HG02943 (cell line): ENCODE data around the gene CXCL11.
A peak's percentile ranks its signal among the peaks of the same experiment; 100 is the strongest.
"Not testable (repeated sequence)": the region's sequence is repeated elsewhere in the genome, so short reads cannot be mapped to it uniquely, and the experiment has no call there.

Experiments used
- ATAC-seq: cut with Tn5 transposase; IDR thresholded peaks from one replicate; pipeline ENCODE4 v1.9.1; 2021; ENCODE audit warnings: mild to moderate bottlenecking, low read depth, moderate library complexity; ENCODE audit not compliant: unreplicated experiment

CXCL11 gene

GRCh38 chr4:76035799-76036380 lies at the start of gene CXCL11:
TSS of gene CXCL11 (minus strand) at chr4:76036070. CDS start at chr4:76035987, 83 bp downstream.
- ATAC-seq: no peak

- ATAC-seq: no peak
These were observed 48.7 kb upstream of the CXCL11 start for GRCh38 chr4:76084542-76084941.

DNA sequence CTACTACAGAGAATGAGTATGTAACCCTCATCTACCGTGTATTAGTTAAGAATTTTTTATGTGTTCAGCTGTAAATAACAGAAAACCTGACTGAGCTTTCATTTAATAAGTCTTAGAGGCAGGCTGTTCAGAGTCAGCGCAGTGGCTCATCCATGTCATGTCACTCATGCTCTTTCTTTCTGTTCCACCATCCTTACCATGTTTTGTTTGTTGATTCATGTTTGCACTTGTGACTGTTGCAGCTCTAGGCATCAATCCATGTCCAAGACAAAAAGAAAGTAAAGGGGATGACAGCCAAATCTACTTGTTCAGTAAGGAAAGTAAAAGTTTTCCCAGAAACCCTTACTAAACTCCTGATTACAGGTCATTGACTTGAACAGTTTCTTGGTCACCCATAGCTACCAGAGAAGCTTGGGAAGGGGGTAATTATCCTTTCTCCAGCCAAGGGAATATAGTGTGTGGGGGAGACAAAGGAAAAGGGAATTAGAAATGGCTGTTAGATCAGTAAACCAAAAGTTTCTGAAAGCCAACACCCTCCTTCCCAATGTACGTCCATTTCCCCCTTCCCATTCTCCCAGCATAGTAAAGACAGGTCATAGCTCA lies 47.6 kb upstream of the CXCL11 start:
- no peak for ATAC-seq

DNA sequence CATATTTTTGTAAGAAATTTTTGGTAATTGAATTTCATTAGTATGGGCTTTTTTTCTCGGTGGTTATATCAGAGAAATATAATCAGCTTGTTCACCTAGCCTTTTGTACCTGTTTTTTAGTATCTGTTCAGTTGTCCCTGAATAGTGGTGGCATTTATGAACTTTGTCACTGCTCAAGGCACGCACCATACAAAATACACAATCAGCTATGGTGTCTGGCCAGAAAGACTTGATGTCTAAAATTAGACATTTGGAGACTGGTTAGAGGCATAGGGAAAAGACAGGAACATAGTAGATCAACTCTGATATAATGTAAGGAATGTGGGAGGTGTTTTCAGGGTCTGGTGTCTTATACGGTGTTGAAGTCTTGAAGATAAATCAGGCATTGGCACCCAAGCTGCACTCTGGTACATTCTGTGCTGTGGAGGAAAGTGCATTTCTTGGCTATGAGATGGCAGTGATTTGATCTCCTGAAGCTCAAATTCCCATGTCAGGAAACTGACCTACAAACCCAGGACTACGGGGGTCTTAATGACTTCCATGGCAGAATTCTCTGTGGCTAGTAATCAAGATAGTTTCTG lies 42.3 kb upstream of the CXCL11 start:
- ATAC-seq: no peak

DNA sequence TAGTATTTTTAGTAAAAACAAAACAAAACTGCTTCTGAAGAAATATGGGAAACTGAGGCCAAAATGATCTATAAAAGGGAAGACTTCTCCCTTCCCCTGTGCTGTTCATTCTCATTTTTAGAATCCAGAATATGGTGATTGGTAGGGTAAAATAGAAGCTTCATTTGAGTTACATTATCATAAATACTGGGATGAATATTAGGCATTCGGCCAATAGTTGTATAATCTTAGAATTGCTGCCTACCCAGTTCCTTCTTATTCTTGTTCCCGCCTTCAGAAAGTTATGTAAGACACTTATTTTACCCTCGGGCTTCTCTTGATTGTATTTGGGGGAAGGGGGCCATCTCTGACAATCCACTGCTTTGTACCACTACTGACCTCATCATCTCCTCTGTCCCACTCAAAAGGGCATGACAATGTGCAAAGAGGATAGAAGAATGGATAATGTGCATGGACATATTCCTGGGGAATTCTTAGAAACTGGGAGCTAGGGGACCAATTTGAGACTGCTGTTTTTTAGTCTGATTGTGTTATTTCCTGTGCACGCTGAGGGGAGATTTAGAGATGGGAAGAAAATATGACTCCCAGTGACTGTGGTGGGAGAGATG lies 39.2 kb upstream of the CXCL11 start:
- no peak for ATAC-seq

DNA sequence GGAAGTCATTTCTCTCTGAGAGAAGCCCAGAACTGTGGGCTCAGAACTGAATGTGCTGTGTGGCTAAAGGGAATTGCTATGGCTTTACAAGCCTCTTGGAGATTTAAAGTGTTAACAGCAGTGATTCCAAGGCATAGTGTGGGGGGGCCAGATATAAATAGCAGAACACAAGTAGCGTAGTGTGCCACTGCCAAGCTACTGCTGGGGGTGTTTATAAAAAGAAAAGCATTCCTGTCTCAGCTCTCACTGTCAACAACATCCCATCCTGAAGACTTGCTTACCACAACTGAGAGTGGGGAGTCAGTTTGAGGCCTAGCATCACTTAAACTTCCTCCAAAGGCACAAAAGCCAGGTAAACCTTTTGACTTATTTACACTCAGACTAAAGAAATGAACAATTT lies 38.6 kb upstream of the CXCL11 start, which contains the start of gene ART3:
Gene ART3 (plus strand): TSS at position 242 of the 400 bp plus-strand sequence. CDS start 1,181 bp downstream, outside the sequence.
- no peak for ATAC-seq

DNA sequence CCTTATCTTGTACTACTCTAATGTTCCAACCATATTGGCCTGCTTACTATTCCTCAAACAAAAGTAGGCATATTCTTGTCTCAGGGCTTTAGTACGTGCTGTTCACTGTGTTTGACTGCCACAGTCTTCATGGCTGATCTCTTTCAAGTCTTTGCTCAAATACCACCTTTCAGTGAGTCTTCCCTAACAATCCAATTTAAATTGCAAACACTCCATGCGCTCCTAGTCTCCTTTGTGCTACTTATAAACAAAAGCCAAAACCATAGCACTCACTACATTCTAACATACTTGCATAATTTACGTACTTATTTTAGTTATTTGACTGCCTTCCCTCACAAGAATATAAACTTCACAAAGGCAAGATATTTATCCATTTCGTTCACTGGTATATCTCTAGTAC lies 36.9 kb upstream of the CXCL11 start:
- ATAC-seq: no peak

DNA sequence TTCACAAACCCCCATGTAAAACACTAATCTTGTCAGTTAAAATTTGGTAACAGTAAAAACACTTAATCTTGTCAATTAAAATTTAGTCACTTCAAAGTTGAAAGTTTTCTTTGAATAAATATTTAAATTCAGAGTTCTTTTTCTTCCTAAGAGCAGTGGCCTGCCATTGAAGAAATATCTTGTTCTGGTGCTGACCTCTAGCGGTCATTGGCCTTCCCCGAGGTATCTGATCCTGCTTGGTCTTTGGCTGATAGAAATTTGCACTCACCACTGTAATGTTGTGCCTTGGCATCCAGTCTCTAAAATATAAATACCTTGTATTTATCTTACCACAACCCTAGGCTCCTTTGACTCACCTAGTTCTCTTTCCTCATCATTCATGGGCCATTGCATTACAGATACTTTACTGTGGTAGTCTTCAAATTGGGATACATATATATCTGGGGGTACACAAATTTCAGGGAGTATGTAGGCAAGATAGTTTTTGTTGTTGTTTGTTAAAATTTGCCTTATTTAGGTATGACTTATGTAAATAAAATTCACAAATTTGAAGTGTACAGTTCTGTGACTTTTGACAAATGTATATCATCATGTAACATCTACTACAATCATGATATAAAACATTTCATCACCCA lies 31.9 kb upstream of the CXCL11 start:
- ATAC-seq: peak; percentile 71

GRCh38 chr4:76066546-76066945 lies 30.7 kb upstream of the CXCL11 start:
- ATAC-seq: no peak

- ATAC-seq: no peak
These were observed 26.1 kb upstream of the CXCL11 start for GRCh38 chr4:76061982-76062381.

DNA sequence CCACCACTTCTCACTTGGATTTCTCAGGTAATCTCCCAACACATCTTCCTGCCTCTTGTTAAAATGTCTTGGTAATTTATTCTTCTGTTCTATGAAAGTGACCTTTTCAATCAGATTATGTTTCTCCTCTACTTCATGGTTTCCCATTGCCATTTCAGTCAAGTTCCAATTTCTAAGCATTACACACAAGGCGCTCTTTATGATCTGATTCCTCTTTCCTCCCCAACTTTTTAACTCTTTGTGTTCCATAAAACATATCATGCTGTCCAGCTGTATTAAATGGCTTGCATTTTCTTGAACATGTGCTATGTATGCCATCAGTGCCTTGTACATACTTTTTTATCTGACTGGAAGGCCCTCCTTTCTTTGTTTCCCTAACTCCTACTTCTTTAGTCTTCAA lies 25.6 kb upstream of the CXCL11 start:
- ATAC-seq: no peak

GRCh38 chr4:76060506-76060905 lies 24.6 kb upstream of the CXCL11 start:
- no peak for ATAC-seq

GRCh38 chr4:76059750-76060149 lies 23.9 kb upstream of the CXCL11 start:
- ATAC-seq: no peak

DNA sequence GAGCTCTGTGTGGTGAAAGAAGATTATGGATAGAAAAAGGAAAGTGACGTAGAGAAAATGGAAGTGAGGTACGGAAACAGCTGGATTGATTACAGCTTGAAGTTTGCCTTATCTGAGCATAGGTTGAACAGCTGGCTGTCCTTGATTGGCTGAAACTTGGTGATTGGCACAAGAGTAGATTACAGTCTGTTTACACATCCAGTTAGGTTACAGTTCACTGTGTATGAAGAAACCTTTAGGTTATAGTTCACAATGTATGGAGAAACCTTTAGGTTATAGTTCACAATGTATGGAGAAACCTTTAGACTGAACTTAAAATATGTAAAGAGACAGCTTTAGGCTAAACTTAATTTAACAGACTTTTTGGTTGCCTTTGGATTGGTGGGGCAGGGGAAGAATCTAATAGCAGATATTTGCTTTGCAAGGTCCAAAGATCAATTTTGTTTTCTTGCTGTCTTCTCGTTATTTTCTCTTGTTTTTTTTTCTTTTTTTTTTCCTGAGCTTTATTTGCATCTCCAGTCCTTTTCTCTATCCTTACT lies 23.1 kb upstream of the CXCL11 start:
- ATAC-seq: no peak

- ATAC-seq: no peak
These were observed 22.4 kb upstream of the CXCL11 start for GRCh38 chr4:76058302-76058701.

DNA sequence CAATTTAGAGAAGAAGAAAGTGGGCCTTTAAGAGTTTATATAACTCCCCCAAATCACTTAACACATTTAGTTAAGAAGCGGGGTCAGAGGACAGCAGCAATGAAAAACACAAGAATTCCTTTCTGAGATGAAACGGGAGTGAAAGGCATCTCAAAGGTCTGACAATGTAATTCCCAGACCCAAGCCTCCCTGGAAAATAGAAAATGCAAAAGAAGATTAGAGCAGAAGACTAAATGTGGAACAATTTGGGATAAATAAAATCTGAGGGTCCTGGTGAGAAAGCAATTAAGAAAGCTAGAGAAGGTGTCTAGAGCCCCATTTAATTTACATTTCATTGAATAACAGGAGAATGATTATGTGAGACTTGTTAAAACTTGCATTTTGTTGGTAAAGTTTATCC lies 19.6 kb upstream of the CXCL11 start:
- no peak for ATAC-seq

DNA sequence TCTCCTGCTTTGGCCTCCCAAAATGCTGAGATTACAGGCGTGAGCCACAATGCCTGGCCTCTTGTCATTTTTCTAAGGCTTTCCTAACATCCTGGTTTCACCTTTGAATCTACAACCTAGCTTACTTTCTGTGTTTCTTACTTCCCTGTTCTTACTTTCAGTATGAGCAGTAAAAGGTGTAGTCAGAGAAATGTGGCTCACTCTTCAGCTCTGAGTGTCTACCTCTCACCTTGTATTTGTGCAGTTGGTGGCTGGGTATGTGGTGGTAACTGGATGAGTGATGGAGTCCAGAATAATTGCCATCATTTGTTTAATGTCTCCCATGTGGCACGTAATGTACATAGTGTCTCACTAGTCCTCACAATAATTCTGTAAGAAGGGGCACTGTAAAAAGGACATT lies 19.1 kb upstream of the CXCL11 start:
- peak; percentile 98 for ATAC-seq

DNA sequence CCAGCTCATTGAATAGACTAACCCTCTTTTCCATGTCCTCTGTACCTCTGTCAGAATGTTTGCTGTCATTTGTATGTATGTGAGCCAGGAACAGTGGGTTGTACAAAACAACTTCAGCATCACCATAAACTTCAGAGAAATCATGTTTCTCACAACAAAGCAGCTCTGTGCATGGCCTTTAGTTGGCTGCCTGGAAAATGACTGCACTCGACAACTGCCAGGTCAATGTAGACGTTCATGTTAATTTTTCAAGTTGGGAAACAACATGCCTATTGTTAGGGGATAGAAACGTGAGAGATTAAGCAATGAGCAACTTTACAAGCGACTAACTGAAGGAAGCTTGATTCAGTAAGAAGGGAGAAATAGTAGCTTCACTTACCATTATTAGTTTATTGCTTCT lies 17.9 kb upstream of the CXCL11 start:
- ATAC-seq: no peak

- ATAC-seq: not testable (repeated sequence)
These were observed 14.7 kb upstream of the CXCL11 start for GRCh38 chr4:76050560-76051050.

GRCh38 chr4:76049860-76050416 lies 14.1 kb upstream of the CXCL11 start:
- ATAC-seq: not testable (repeated sequence)
